ENCODE measurements around the gene ADARB2.

The ADARB2 gene

DNA sequence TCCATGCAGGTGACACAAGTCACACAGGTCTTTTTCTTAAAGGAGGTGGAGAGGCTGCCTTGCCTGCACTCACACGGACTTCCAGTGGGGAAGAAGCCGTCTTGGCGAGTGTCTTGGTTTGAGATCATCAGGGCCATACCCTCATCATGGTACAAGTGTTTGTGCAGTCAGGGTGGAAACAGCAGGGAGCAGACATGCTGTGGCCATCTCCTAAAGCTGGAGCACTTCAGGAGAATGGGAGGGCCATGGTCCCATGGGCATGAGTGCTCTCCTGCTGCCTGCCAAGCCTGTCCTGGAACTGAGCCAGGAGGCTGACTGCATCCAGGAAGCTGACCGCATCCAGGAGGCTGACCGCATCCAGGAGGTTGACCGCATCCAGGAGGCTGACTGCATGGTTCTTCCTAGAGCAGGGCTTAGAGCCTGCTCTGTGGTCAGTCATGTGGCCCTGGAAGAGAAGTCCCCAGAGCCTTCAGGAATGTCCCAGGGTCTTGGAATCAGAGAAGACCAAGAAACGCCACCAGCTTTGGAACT lies 98.4 kb downstream of the ADARB2 start:
- DNase-seq: no peak

DNA sequence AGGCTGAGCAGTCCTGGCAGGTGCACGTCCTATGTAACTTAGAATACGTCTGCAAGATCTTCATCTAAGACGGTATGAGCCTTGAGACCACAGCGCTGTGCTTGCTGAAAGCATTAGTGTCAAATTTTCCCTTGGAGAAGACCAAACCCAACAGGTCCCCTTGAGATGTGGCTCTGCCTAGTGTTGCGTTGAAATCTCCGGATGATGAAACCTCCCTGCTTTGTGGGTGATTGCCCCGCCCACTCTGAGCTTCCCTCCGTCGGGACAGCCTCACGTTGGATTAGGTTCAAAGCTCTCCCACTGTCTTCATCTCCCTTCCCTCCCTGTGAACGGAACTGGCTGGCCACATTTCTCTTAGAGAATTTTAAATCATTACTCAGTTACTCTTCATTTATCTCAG lies 102.0 kb downstream of the ADARB2 start:
- no peak for DNase-seq
- no peaks in the 10 kb centered on the region for H3K4me1 ChIP-seq
- TF ChIP-seq, protein P1, sequence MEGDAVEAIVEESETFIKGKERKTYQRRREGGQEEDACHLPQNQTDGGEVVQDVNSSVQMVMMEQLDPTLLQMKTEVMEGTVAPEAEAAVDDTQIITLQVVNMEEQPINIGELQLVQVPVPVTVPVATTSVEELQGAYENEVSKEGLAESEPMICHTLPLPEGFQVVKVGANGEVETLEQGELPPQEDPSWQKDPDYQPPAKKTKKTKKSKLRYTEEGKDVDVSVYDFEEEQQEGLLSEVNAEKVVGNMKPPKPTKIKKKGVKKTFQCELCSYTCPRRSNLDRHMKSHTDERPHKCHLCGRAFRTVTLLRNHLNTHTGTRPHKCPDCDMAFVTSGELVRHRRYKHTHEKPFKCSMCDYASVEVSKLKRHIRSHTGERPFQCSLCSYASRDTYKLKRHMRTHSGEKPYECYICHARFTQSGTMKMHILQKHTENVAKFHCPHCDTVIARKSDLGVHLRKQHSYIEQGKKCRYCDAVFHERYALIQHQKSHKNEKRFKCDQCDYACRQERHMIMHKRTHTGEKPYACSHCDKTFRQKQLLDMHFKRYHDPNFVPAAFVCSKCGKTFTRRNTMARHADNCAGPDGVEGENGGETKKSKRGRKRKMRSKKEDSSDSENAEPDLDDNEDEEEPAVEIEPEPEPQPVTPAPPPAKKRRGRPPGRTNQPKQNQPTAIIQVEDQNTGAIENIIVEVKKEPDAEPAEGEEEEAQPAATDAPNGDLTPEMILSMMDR (IDR thresholded peaks at IDR 0.05; ENCODE audit: low read depth, low read length): no peak
- no peaks in the 10 kb centered on the region for H3K36me3 ChIP-seq
- H3K27me3 ChIP-seq: no peaks in the 10 kb centered on the region
- H3K4me3 ChIP-seq (ENCODE audit: low read depth, low read length): no peak overlapping the region
- no peaks in the 10 kb centered on the region for H3K9me3 ChIP-seq

More for the DNA sequence above, 98.4 kb downstream of the ADARB2 start:
- H3K4me1 ChIP-seq: no peaks in the 10 kb centered on the region
- H3K4me3 ChIP-seq (ENCODE audit: low read depth, low read length): no peak overlapping the region
- H3K9me3 ChIP-seq: no peaks in the 10 kb centered on the region
- TF ChIP-seq, protein P1 (IDR thresholded peaks at IDR 0.05; ENCODE audit: low read depth, low read length): no peak
- no peaks in the 10 kb centered on the region for H3K27me3 ChIP-seq
- H3K36me3 ChIP-seq: no peaks in the 10 kb centered on the region

DNA sequence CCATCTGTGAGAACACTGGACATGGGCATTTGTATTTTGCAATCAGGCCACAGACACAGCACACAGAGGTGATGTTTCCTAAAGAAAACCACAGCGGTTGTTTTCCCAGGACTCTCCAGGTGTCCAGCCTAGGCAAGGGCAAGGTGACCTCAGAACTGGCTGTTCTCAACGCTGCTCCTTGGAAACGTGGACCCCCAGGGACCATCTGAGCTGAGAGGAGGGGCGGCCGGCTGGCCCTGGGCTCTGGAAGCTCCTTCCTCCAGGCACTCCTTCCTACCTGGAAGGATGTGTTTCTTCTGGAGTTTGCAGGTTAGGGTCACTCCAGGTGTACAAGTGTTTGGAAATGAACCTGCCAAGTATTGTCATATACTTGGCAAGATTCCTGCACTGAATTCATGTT lies 103.1 kb downstream of the ADARB2 start:
- no peaks in the 10 kb centered on the region for H3K27me3 ChIP-seq
- TF ChIP-seq, protein P1 (IDR thresholded peaks at IDR 0.05; ENCODE audit: low read depth, low read length): no peak
- no peak for DNase-seq
- no peak overlapping the region for H3K4me3 ChIP-seq (ENCODE audit: low read depth, low read length)
- no peaks in the 10 kb centered on the region for H3K36me3 ChIP-seq
- no peaks in the 10 kb centered on the region for H3K4me1 ChIP-seq
- no peaks in the 10 kb centered on the region for H3K9me3 ChIP-seq

DNA sequence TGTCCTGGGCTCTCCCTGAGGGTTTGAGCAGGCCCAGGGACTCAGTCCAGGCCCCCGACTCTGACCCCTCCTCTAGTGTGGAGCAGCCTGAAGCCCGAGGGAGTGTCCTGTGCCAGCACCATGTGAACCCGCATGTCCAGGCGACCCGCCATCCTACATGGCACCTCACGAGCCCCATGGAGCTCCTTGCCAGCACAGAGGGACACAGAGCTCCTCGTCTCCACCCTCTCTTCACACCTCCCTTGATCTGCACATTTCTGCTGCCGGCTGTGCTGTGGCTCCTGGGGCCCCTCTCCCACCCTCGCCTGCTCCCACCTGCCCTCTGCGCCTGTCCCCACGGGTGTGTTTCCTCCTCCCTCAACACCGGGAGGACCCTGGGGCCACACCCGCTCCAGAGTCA lies 103.5 kb downstream of the ADARB2 start:
- Histone ChIP-seq H3K36me3 (no peaks in the 10 kb centered on the region), H3K4me1 (no peaks in the 10 kb centered on the region), H3K9me3 (no peaks in the 10 kb centered on the region), H3K27me3 (no peaks in the 10 kb centered on the region), H3K4me3 (ENCODE audit: low read depth, low read length) (no peak overlapping the region)
- DNase-seq: no peak
- TF ChIP-seq, protein P1 (IDR thresholded peaks at IDR 0.05; ENCODE audit: low read depth, low read length): no peak

DNA sequence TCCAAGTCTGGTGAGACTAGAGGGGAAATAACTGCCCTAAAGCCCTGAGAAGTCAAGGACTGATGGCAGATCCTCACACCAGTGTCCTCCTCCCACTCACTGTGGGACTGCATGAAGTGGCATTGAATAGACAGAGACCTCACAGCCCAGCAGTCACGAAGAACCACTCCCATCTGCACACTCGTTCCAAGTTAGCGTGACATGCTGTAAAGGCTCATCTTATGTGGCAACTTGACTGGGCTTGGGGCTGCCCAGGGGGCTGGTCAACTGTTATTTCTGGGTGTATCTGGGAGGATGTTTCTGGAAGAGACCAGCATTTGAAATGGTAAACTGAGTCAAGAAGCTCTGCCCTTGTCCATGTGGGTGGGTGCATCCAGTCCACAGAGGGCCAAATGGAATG lies 104.7 kb downstream of the ADARB2 start:
- no peak for DNase-seq
- Histone ChIP-seq H3K4me3 (ENCODE audit: low read depth, low read length) (no peak overlapping the region), H3K36me3 (no peaks in the 10 kb centered on the region), H3K4me1 (no peaks in the 10 kb centered on the region), H3K27me3 (no peaks in the 10 kb centered on the region), H3K9me3 (no peaks in the 10 kb centered on the region)
- TF ChIP-seq, protein P1 (IDR thresholded peaks at IDR 0.05; ENCODE audit: low read depth, low read length): no peak

DNA sequence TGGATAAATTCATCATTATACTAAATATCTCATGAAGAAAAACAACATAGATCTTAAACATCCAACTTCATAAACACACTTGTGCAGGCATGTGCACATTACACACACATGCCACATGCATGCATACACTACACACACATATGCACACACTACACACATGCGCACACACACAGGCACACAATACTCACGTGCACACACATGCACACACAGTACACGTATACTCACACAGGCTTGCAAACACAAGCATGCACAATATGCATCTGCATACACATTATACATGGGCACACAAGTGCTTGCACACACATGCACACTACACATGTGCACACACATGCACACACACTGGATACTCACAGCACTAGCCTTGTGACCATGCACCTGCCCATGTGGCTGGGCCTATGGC lies 105.2 kb downstream of the ADARB2 start:
- H3K4me3 ChIP-seq (ENCODE audit: low read depth, low read length): no peak overlapping the region
- no peaks in the 10 kb centered on the region for H3K4me1 ChIP-seq

More for the DNA sequence above, 105.2 kb downstream of the ADARB2 start:
- Histone ChIP-seq H3K9me3 (no peaks in the 10 kb centered on the region), H3K27me3 (no peaks in the 10 kb centered on the region), H3K36me3 (no peaks in the 10 kb centered on the region)
- DNase-seq: no peak
- TF ChIP-seq, protein P1 (IDR thresholded peaks at IDR 0.05; ENCODE audit: low read depth, low read length): no peak

Data from BE2C (cell line).